RWPE1 (cell line): ENCODE results near the gene STEAP3.

ENCODE experiments used
- CTCF ChIA-PET: fragments of 350-600 bp; sonication (Branson Sonifier 250); formaldehyde crosslinking; extraction: SDS; loops from one replicate; lab custom pipeline; 2021; lab: Yijun Ruan, JAX
- POLR2A ChIA-PET: fragments of 400-600 bp; formaldehyde crosslinking; extraction: SDS; loops from one replicate; lab custom pipeline; 2020; ENCODE audit warnings: antibody characterized with exemption; ENCODE audit not compliant: low non-redundant PET; lab: Yijun Ruan, JAX
- DNase-seq: peaks from one replicate; pipeline ENCODE4 v3.0.0; 2012; ENCODE audit warnings: low spot score
- H3K27ac ChIP-seq: fragments of 450-650 bp; 2 replicates; pipeline ENCODE4 v1.5.1; 2017
- TF ChIP-seq, protein P1 (sequence below): fragments of 450-650 bp; conservative IDR thresholded peaks from 2 replicates; pipeline ENCODE4 v1.5.1; 2017; ENCODE audit warnings: low read depth, mild to moderate bottlenecking

The STEAP3 gene

DNA sequence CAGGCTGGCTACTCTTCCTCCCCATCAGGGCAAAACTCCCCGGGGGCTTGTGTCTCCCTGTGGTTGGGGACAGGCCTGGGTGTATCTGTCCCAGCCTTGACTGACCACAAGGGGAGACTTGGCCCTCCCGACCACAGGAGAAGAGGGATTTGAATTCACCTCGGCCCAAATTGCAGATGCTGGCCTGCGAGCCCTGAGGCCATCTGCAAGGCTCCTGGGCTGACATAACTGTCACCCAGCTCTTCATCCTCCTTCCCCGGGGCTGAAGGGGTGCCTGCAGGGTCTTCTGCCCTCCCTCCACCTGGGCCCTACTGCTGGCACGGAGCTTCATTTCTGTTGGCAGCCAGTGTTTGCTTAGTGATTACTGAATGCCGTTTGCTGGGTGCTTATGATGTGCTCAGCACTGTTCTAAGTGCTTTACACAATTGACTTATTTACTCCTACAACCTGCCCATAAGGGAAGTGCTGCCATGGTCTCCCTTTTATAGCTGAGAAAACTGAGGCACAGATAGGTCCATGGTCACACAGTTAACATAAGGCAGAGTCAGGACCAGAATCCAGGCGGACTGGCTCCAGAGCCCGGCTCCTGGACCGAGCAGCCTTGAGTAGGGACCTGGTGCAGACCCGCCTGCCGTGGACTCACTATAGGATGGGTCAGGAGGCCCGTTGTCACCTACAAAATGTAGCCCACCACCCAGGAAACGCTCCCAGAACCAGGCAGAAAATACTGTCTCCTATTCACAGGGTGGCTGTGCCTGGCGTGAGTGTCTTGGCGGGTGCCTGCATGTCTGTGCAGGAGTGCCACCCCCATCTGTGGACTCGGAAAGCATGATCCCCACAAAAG is 18.9 kb downstream of the STEAP3 start:
- TF ChIP-seq, protein P1, sequence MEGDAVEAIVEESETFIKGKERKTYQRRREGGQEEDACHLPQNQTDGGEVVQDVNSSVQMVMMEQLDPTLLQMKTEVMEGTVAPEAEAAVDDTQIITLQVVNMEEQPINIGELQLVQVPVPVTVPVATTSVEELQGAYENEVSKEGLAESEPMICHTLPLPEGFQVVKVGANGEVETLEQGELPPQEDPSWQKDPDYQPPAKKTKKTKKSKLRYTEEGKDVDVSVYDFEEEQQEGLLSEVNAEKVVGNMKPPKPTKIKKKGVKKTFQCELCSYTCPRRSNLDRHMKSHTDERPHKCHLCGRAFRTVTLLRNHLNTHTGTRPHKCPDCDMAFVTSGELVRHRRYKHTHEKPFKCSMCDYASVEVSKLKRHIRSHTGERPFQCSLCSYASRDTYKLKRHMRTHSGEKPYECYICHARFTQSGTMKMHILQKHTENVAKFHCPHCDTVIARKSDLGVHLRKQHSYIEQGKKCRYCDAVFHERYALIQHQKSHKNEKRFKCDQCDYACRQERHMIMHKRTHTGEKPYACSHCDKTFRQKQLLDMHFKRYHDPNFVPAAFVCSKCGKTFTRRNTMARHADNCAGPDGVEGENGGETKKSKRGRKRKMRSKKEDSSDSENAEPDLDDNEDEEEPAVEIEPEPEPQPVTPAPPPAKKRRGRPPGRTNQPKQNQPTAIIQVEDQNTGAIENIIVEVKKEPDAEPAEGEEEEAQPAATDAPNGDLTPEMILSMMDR, result no peak
- POLR2A ChIA-PET, result no interaction called here
- DNase-seq, result no peak
- H3K27ac ChIP-seq, result peak overlapping the region; percentile 89
- CTCF ChIA-PET, result no interaction called here

DNA sequence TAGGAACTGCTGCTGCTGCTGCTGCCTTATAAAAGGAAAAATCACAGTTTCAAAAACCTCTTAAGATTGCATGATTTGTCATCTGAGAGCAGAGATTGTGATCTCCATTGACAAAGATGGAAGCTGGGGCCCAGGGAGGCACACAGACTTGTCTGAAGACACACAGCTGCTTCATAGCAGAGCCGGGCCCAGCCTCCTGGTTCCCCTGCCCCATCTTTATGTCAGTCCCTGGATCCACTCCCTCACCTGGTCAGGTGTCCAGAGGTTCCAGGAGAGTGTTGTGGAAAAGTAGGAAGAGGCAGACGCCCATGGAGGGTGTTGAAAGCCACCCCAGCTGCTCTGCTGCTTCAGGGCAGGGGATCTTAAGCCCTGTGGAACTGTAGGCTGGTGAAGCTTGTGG is 20.0 kb downstream of the STEAP3 start:
- ChIA-PET POLR2A (no interaction called here), CTCF (no interaction called here)
- TF ChIP-seq, protein P1, result no peak
- DNase-seq, result no peak
- H3K27ac ChIP-seq, result peak overlapping the region; percentile 89

DNA sequence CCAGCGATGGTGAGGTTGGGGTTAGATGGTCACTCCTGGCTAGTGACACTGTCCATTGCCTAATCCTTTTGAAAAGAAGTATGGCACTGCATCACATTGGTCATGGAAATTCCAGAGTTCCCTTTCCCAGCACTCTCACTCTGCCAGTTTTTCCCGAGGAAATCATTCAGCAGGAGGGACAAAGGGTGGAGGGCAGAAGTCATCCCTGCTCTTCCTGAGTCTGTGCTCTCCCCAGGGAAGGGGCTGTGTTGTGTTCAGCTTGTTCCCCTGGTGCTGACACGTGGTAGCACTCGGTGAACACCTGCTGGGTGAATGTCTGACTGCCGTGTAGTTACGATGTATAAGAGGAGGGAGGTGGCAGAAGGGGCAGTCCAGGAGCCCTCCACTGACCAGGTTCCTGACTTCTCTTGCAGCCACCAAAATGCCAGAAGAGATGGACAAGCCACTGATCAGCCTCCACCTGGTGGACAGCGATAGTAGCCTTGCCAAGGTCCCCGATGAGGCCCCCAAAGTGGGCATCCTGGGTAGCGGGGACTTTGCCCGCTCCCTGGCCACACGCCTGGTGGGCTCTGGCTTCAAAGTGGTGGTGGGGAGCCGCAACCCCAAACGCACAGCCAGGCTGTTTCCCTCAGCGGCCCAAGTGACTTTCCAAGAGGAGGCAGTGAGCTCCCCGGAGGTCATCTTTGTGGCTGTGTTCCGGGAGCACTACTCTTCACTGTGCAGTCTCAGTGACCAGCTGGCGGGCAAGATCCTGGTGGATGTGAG is 21.6 kb downstream of the STEAP3 start:
- ChIA-PET CTCF (interaction anchor here (1.0 kb wide), 1 partner anchor 119 kb away, joined by 3 read pairs; no protein-coding TSS in a partner anchor), POLR2A (no interaction called here)
- DNase-seq, result no peak
- no peak overlapping the region for H3K27ac ChIP-seq
- TF ChIP-seq, protein P1, result no peak

DNA sequence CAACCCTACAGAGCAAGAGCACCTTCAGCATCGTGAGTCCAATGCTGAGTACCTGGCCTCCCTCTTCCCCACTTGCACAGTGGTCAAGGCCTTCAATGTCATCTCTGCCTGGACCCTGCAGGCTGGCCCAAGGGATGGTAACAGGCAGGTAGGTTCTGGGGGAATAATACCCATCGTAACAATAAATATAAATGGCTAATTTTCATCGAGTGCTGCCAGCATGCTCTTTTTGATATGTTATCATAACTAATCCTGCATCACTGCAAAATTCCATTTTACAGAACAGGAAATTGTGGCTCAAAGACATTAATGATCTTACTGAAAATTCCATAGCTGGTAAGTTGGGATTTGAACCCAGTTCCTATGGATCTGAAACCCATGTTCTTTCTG is 22.2 kb downstream of the STEAP3 start:
- CTCF ChIA-PET, result interaction anchor here (1.0 kb wide), 1 partner anchor 119 kb away, joined by 3 read pairs; no protein-coding TSS in a partner anchor
- no peak for DNase-seq
- H3K27ac ChIP-seq, result no peak overlapping the region
- POLR2A ChIA-PET, result no interaction called here
- TF ChIP-seq, protein P1, result no peak

DNA sequence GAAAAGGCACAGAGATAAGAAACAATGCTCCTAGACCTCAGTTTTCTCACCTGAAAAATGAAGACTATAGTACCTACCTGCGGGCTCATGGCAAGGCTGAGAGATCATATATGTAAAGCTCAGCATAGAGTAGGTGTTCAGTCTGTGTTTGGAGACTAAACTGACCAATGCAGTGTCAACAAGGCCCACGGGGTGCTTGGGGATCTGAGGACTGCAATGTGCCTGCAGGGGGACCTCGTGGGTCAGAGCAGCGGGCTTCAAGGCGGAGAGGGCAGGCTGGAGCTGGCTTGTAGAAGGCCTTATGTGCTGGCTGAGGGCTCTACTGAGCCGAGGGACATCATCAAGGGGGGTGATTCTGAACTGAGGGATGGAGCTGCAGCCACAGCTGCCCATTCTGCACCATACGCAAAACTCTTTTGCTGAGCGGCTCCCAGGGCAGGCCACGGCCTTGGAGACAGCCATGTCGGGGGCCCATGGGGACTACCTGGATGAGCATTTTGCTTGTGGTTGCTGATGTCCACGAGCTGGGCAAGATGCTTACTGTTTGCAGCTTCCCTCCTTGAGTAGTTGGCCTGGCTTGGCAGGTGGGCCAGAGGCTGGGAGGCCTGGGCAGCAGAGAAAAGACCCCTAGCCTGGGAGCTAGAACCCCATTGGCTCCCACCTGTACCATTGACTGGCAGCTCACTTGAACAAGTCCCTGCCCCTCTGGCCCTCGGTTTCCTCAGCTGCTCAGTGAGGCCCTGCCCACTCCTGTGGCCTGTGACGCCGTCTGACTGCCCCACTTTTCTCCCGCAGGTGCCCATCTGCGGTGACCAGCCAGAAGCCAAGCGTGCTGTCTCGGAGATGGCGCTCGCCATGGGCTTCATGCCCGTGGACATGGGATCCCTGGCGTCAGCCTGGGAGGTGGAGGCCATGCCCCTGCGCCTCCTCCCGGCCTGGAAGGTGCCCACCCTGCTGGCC is 23.5 kb downstream of the STEAP3 start:
- TF ChIP-seq, protein P1, result no peak
- CTCF ChIA-PET, result no interaction called here
- POLR2A ChIA-PET, result no interaction called here
- H3K27ac ChIP-seq, result peak overlapping the region; percentile 59
- DNase-seq, result no peak
